ENCODE measurements around the gene TUBB4B. TPM values are rescaled to one million over a fixed set of nuclear protein-coding genes. Genes with fewer than 3 reads are reported as not detected.
A peak's percentile ranks its signal among the peaks of the same experiment; 100 is the strongest.

The TUBB4B gene
- total RNA-seq, 4 donors from 2014 or later, result 174 to 409 (median 322) TPM

GRCh38 chr9:137218212-137218753 lies 22.8 kb upstream of the TUBB4B start:
- no peaks in the 10 kb centered on the region for H3K9me3 ChIP-seq
- H3K4me3 ChIP-seq, result peak overlapping the region in 3 of 4 donors; percentile 14 to 62 (median 54)
- no peak for DNase-seq
- H3K36me3 ChIP-seq, result peaks cover 0 to 15% (median 0%) of the 10 kb centered on the region in 3 donors
- TF ChIP-seq POLR2A (IDR thresholded peaks at IDR 0.05) (no peak), CTCF (IDR thresholded peaks at IDR 0.05) (no peak)
- H3K27ac ChIP-seq, result peak overlapping the region in 3 of 4 donors; percentile 74 to 95 (median 83)
- peaks cover 3 to 44% (median 12%) of the 10 kb centered on the region in 4 donors for H3K4me1 ChIP-seq
- H3K27me3 ChIP-seq, result no peaks in the 10 kb centered on the region

GRCh38 chr9:137218754-137219271 lies 22.3 kb upstream of the TUBB4B start:
- DNase-seq, result peak in 2 of 3 donors; percentile 77 to 78
- H3K27ac ChIP-seq, result peak overlapping the region in 3 of 4 donors; percentile 74 to 95 (median 83)
- H3K36me3 ChIP-seq, result peaks cover 0 to 15% (median 0%) of the 10 kb centered on the region in 3 donors

GRCh38 chr9:137219757-137220316 lies 21.2 kb upstream of the TUBB4B start:
- peaks cover 7 to 44% (median 15%) of the 10 kb centered on the region in 4 donors for H3K4me1 ChIP-seq
- H3K27me3 ChIP-seq, result no peaks in the 10 kb centered on the region
- H3K36me3 ChIP-seq, result peaks cover 0 to 9% (median 0%) of the 10 kb centered on the region in 3 donors
- no peak overlapping the region for H3K4me3 ChIP-seq
- no peaks in the 10 kb centered on the region for H3K9me3 ChIP-seq
- no peak overlapping the region for H3K27ac ChIP-seq
- no peak for TF ChIP-seq CTCF (IDR thresholded peaks at IDR 0.05)
- TF ChIP-seq POLR2A (IDR thresholded peaks at IDR 0.05), result no peak
- no peak for DNase-seq

More at GRCh38 chr9:137218754-137219271, 22.3 kb upstream of the TUBB4B start:
- peak overlapping the region in 2 of 4 donors; percentile 54 to 62 for H3K4me3 ChIP-seq
- no peaks in the 10 kb centered on the region for H3K27me3 ChIP-seq
- H3K4me1 ChIP-seq, result peaks cover 3 to 44% (median 13%) of the 10 kb centered on the region in 4 donors
- TF ChIP-seq CTCF (IDR thresholded peaks at IDR 0.05), result no peak
- TF ChIP-seq POLR2A (IDR thresholded peaks at IDR 0.05), result peak; percentile 46 to 59
- no peaks in the 10 kb centered on the region for H3K9me3 ChIP-seq

GRCh38 chr9:137220317-137221094 lies 20.6 kb upstream of the TUBB4B start:
- peaks cover 7 to 44% (median 15%) of the 10 kb centered on the region in 4 donors for H3K4me1 ChIP-seq
- TF ChIP-seq CTCF (IDR thresholded peaks at IDR 0.05), result no peak
- TF ChIP-seq POLR2A (IDR thresholded peaks at IDR 0.05), result no peak
- H3K27ac ChIP-seq, result no peak overlapping the region
- no peak for DNase-seq
- no peak overlapping the region for H3K4me3 ChIP-seq
- H3K36me3 ChIP-seq, result peaks cover 0 to 4% (median 0%) of the 10 kb centered on the region in 3 donors
- H3K27me3 ChIP-seq, result no peaks in the 10 kb centered on the region
- H3K9me3 ChIP-seq, result no peaks in the 10 kb centered on the region

GRCh38 chr9:137221095-137221505 lies 20.0 kb upstream of the TUBB4B start:
- Histone ChIP-seq H3K4me3 (peak overlapping the region in 2 of 4 donors; percentile 45 to 81), H3K27ac (no peak overlapping the region), H3K27me3 (no peaks in the 10 kb centered on the region), H3K36me3 (no peaks in the 10 kb centered on the region), H3K9me3 (no peaks in the 10 kb centered on the region), H3K4me1 (peaks cover 7 to 44% (median 15%) of the 10 kb centered on the region in 4 donors)
- TF ChIP-seq POLR2A (IDR thresholded peaks at IDR 0.05) (no peak), CTCF (IDR thresholded peaks at IDR 0.05) (no peak)
- no peak for DNase-seq

All from Peyer's patch (tissue), 4 donors.